ENCODE results near the gene TMX1.
"Not testable (repeated sequence)": the region's sequence is repeated elsewhere in the genome, so short reads cannot be mapped to it uniquely, and the experiment has no call there.

Gene TMX1

GRCh38 chr14:51219473-51220448 is 20.3 kb upstream of the TMX1 start:
- Mint-ChIP-seq H3K4me3 (no peak overlapping the region), H3K27ac (ENCODE audit: low read depth) (no peak overlapping the region), H3K36me3 (ENCODE audit: insufficient read depth) (no peaks in the 10 kb centered on the region), H3K27me3 (peaks cover 7% of the 10 kb centered on the region), H3K9me3 (no peaks in the 10 kb centered on the region), H3K4me1 (no peaks in the 10 kb centered on the region)
- ATAC-seq (replicated peaks; ENCODE audit: extremely low read depth, poor library complexity, severe bottlenecking) (no peak), DNase-seq (ENCODE audit: low spot score in 2 of 2) (no peak)

- not testable (repeated sequence) for ATAC-seq (replicated peaks; ENCODE audit: extremely low read depth, poor library complexity, severe bottlenecking); DNase-seq (ENCODE audit: low spot score in 2 of 2); H3K27ac Mint-ChIP-seq (ENCODE audit: low read depth); H3K36me3 Mint-ChIP-seq (ENCODE audit: insufficient read depth); H3K9me3 Mint-ChIP-seq; H3K4me3 Mint-ChIP-seq; H3K27me3 Mint-ChIP-seq; H3K4me1 Mint-ChIP-seq
These were observed 16.6 kb upstream of the TMX1 start for GRCh38 chr14:51223463-51223862.

- H3K27ac Mint-ChIP-seq (ENCODE audit: low read depth), result no peak overlapping the region
- no peaks in the 10 kb centered on the region for H3K9me3 Mint-ChIP-seq
- H3K4me1 Mint-ChIP-seq, result no peaks in the 10 kb centered on the region
- ATAC-seq (replicated peaks; ENCODE audit: extremely low read depth, poor library complexity, severe bottlenecking) (no peak), DNase-seq (ENCODE audit: low spot score in 2 of 2) (no peak)
- no peaks in the 10 kb centered on the region for H3K36me3 Mint-ChIP-seq (ENCODE audit: insufficient read depth)
- H3K27me3 Mint-ChIP-seq, result no peaks in the 10 kb centered on the region
- H3K4me3 Mint-ChIP-seq, result no peak overlapping the region
These were observed 15.5 kb upstream of the TMX1 start for GRCh38 chr14:51224551-51224950.

GRCh38 chr14:51225751-51226150 is 14.3 kb upstream of the TMX1 start:
- ATAC-seq (replicated peaks; ENCODE audit: extremely low read depth, poor library complexity, severe bottlenecking) (no peak), DNase-seq (ENCODE audit: low spot score in 2 of 2) (no peak)
- H3K4me1 Mint-ChIP-seq, result no peaks in the 10 kb centered on the region
- no peak overlapping the region for H3K27ac Mint-ChIP-seq (ENCODE audit: low read depth)
- H3K27me3 Mint-ChIP-seq, result no peaks in the 10 kb centered on the region
- no peaks in the 10 kb centered on the region for H3K9me3 Mint-ChIP-seq
- H3K36me3 Mint-ChIP-seq (ENCODE audit: insufficient read depth), result no peaks in the 10 kb centered on the region
- H3K4me3 Mint-ChIP-seq, result no peak overlapping the region

GRCh38 chr14:51228391-51228790 is 11.7 kb upstream of the TMX1 start:
- ATAC-seq (replicated peaks; ENCODE audit: extremely low read depth, poor library complexity, severe bottlenecking) (no peak), DNase-seq (ENCODE audit: low spot score in 2 of 2) (no peak)
- H3K4me3 Mint-ChIP-seq, result no peak overlapping the region
- no peaks in the 10 kb centered on the region for H3K9me3 Mint-ChIP-seq
- no peaks in the 10 kb centered on the region for H3K36me3 Mint-ChIP-seq (ENCODE audit: insufficient read depth)
- H3K27ac Mint-ChIP-seq (ENCODE audit: low read depth), result no peak overlapping the region
- no peaks in the 10 kb centered on the region for H3K27me3 Mint-ChIP-seq
- no peaks in the 10 kb centered on the region for H3K4me1 Mint-ChIP-seq

- DNase-seq (ENCODE audit: low spot score in 2 of 2), result no peak
- Mint-ChIP-seq H3K27ac (ENCODE audit: low read depth) (no peak overlapping the region), H3K36me3 (ENCODE audit: insufficient read depth) (no peaks in the 10 kb centered on the region), H3K27me3 (no peaks in the 10 kb centered on the region), H3K4me3 (no peak overlapping the region), H3K4me1 (no peaks in the 10 kb centered on the region), H3K9me3 (no peaks in the 10 kb centered on the region)
- ATAC-seq (replicated peaks; ENCODE audit: extremely low read depth, poor library complexity, severe bottlenecking), result no peak
These were observed 11.2 kb upstream of the TMX1 start for GRCh38 chr14:51228890-51229289.

GRCh38 chr14:51236314-51236713 is 3.7 kb upstream of the TMX1 start:
- Mint-ChIP-seq H3K9me3 (no peaks in the 10 kb centered on the region), H3K27ac (ENCODE audit: low read depth) (no peak overlapping the region), H3K27me3 (no peaks in the 10 kb centered on the region), H3K4me1 (no peaks in the 10 kb centered on the region), H3K36me3 (ENCODE audit: insufficient read depth) (no peaks in the 10 kb centered on the region), H3K4me3 (no peak overlapping the region)
- DNase-seq (ENCODE audit: low spot score in 2 of 2) (no peak), ATAC-seq (replicated peaks; ENCODE audit: extremely low read depth, poor library complexity, severe bottlenecking) (no peak)

- no peak overlapping the region for H3K4me3 Mint-ChIP-seq
- H3K27me3 Mint-ChIP-seq, result no peaks in the 10 kb centered on the region
- no peak overlapping the region for H3K27ac Mint-ChIP-seq (ENCODE audit: low read depth)
- H3K9me3 Mint-ChIP-seq, result no peaks in the 10 kb centered on the region
- H3K4me1 Mint-ChIP-seq, result peaks cover 20% of the 10 kb centered on the region
- peaks cover 4% of the 10 kb centered on the region for H3K36me3 Mint-ChIP-seq (ENCODE audit: insufficient read depth)
- ATAC-seq (replicated peaks; ENCODE audit: extremely low read depth, poor library complexity, severe bottlenecking), result no peak
- DNase-seq (ENCODE audit: low spot score in 2 of 2), result no peak
These were observed 845 bp downstream of the TMX1 start for GRCh38 chr14:51240804-51241380.

- no peak overlapping the region for H3K27ac Mint-ChIP-seq (ENCODE audit: low read depth)
- ATAC-seq (replicated peaks; ENCODE audit: extremely low read depth, poor library complexity, severe bottlenecking) (no peak), DNase-seq (ENCODE audit: low spot score in 2 of 2) (no peak)
- H3K9me3 Mint-ChIP-seq, result no peaks in the 10 kb centered on the region
- no peaks in the 10 kb centered on the region for H3K27me3 Mint-ChIP-seq
- peaks cover 13% of the 10 kb centered on the region for H3K36me3 Mint-ChIP-seq (ENCODE audit: insufficient read depth)
- H3K4me1 Mint-ChIP-seq, result peaks cover 27% of the 10 kb centered on the region
- H3K4me3 Mint-ChIP-seq, result no peak overlapping the region
These were observed 2.8 kb downstream of the TMX1 start for GRCh38 chr14:51242545-51243490.

- Mint-ChIP-seq H3K27me3 (no peaks in the 10 kb centered on the region), H3K36me3 (ENCODE audit: insufficient read depth) (peaks cover 21% of the 10 kb centered on the region), H3K27ac (ENCODE audit: low read depth) (no peak overlapping the region), H3K4me1 (peaks cover 27% of the 10 kb centered on the region), H3K4me3 (no peak overlapping the region), H3K9me3 (no peaks in the 10 kb centered on the region)
- no peak for DNase-seq (ENCODE audit: low spot score in 2 of 2)
- no peak for ATAC-seq (replicated peaks; ENCODE audit: extremely low read depth, poor library complexity, severe bottlenecking)
These were observed 4.5 kb downstream of the TMX1 start for GRCh38 chr14:51244591-51244990.

GRCh38 chr14:51246032-51246431 is 6.0 kb downstream of the TMX1 start:
- no peak overlapping the region for H3K4me3 Mint-ChIP-seq
- no peaks in the 10 kb centered on the region for H3K27me3 Mint-ChIP-seq
- peaks cover 29% of the 10 kb centered on the region for H3K36me3 Mint-ChIP-seq (ENCODE audit: insufficient read depth)

More at GRCh38 chr14:51246032-51246431, 6.0 kb downstream of the TMX1 start:
- ATAC-seq (replicated peaks; ENCODE audit: extremely low read depth, poor library complexity, severe bottlenecking), result no peak
- H3K9me3 Mint-ChIP-seq, result no peaks in the 10 kb centered on the region
- peaks cover 27% of the 10 kb centered on the region for H3K4me1 Mint-ChIP-seq
- no peak for DNase-seq (ENCODE audit: low spot score in 2 of 2)
- peak overlapping the region; percentile 21 for H3K27ac Mint-ChIP-seq (ENCODE audit: low read depth)

Data from central memory CD8-positive, alpha-beta T cell (primary cell).